ENCODE data around the gene RRAD. TPM values are rescaled to one million over a fixed set of nuclear protein-coding genes. Genes with fewer than 3 reads are reported as not detected.
A peak's percentile ranks its signal among the peaks of the same experiment; 100 is the strongest.

Gene RRAD
- total RNA-seq, 1 donor from 2014 or later: 75.0 TPM

DNA sequence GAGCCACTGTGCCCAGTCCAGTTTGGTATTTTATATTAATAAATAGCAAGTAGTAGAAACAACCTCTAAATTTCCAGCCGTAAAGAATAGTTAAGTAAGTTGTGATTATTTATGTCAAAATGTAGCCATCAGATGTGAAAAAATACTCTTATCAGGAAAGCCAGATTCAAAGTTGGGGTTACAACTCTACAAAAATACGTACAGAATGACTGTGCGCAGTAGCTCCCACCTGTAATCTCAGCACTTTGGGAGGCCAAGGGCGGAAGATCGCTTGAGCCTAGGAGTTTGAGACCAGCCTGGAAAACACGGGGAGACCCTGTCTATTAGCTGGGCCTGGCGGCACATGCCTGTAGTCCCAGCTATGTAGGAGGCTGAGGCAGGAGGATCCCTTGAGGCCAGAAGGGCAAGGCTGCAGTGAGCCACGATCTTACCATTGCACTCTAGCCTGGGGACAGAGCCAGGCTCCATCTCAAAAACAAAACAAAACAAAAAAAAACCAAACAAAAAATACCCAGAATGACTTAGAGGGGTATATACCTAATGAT is 43.3 kb downstream of the RRAD start:
- Histone ChIP-seq H3K36me3 (ENCODE audit: control insufficient read depth, insufficient read depth, low read length) (peaks cover 10% of the 10 kb centered on the region), H3K27me3 (ENCODE audit: control insufficient read depth, insufficient read depth, low read length) (no peaks in the 10 kb centered on the region), H3K4me3 (ENCODE audit: low read depth, low read length) (no peak overlapping the region)
- FAIRE-seq: no peak
- DNase-seq (ENCODE audit: low read depth): no peak
- TF ChIP-seq, protein P1, sequence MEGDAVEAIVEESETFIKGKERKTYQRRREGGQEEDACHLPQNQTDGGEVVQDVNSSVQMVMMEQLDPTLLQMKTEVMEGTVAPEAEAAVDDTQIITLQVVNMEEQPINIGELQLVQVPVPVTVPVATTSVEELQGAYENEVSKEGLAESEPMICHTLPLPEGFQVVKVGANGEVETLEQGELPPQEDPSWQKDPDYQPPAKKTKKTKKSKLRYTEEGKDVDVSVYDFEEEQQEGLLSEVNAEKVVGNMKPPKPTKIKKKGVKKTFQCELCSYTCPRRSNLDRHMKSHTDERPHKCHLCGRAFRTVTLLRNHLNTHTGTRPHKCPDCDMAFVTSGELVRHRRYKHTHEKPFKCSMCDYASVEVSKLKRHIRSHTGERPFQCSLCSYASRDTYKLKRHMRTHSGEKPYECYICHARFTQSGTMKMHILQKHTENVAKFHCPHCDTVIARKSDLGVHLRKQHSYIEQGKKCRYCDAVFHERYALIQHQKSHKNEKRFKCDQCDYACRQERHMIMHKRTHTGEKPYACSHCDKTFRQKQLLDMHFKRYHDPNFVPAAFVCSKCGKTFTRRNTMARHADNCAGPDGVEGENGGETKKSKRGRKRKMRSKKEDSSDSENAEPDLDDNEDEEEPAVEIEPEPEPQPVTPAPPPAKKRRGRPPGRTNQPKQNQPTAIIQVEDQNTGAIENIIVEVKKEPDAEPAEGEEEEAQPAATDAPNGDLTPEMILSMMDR (IDR thresholded peaks at IDR 0.05; ENCODE audit: insufficient read depth, low read length, severe bottlenecking): no peak

- no peak for FAIRE-seq
- no peaks in the 10 kb centered on the region for H3K27me3 ChIP-seq (ENCODE audit: control insufficient read depth, insufficient read depth, low read length)
- no peak for DNase-seq (ENCODE audit: low read depth)
- TF ChIP-seq, protein P1 (IDR thresholded peaks at IDR 0.05; ENCODE audit: insufficient read depth, low read length, severe bottlenecking): no peak
- peaks cover 10% of the 10 kb centered on the region for H3K36me3 ChIP-seq (ENCODE audit: control insufficient read depth, insufficient read depth, low read length)
- H3K4me3 ChIP-seq (ENCODE audit: low read depth, low read length): peak overlapping the region; percentile 95
Measured at GRCh38 chr16:66881560-66881959, 43.8 kb downstream of the RRAD start.

GRCh38 chr16:66881014-66881417 is 44.3 kb downstream of the RRAD start:
- TF ChIP-seq, protein P1 (IDR thresholded peaks at IDR 0.05; ENCODE audit: insufficient read depth, low read length, severe bottlenecking): no peak
- Histone ChIP-seq H3K36me3 (ENCODE audit: control insufficient read depth, insufficient read depth, low read length) (peaks cover 10% of the 10 kb centered on the region), H3K27me3 (ENCODE audit: control insufficient read depth, insufficient read depth, low read length) (no peaks in the 10 kb centered on the region), H3K4me3 (ENCODE audit: low read depth, low read length) (peak overlapping the region; percentile 95)
- DNase-seq (ENCODE audit: low read depth) (no peak), FAIRE-seq (no peak)

DNA sequence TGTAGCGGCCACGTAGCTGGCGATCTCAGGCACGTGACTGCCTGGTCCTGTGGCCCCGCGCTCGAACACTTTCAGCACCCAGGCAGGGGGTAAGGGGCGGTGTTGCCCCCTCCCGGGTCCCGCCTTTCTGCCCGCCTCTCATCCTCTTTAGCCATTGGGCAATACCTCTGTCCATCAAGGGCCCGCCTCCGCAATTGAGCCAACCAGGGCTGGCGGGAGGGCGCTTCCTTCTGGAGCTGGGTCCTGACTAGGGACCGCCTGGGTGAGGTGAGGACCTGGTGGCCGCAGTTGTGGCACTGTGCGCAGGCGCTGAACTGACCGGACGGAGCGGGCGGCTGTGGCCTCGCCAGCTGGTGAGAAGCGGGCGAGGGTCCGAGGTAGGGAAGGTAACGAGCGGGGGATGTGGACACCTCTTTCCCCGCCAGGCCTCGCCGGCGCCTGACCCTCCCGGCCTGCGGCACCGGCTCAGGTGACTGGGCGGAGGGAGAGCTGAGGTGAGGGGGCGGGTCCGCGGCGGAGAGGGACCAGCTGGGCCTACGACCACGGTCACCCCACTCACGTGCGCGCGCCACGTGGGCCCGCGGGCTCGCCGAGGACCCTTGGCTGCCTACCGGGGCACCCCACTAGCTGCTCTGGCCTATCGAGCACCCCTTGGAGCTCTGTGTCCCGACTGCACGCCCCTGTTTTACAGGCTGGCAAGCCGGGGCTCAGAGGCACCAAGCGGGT is 44.9 kb downstream of the RRAD start, which contains the start of gene PDP2:
PDP2 (plus strand) TSS at position 228 of the 726 bp plus-strand sequence. CDS start 3,770 bp downstream, outside the sequence.
- H3K27me3 ChIP-seq (ENCODE audit: control insufficient read depth, insufficient read depth, low read length): no peaks in the 10 kb centered on the region
- peak; percentile 77 for DNase-seq (ENCODE audit: low read depth)
- FAIRE-seq: no peak
- H3K4me3 ChIP-seq (ENCODE audit: low read depth, low read length): peak within 1 kb of the TSS; percentile 95
- H3K36me3 ChIP-seq (ENCODE audit: control insufficient read depth, insufficient read depth, low read length): peaks cover 6% of the 10 kb centered on the region
- TF ChIP-seq, protein P1 (IDR thresholded peaks at IDR 0.05; ENCODE audit: insufficient read depth, low read length, severe bottlenecking): no peak

GRCh38 chr16:66878067-66878466 is 47.3 kb downstream of the RRAD start:
- Histone ChIP-seq H3K36me3 (ENCODE audit: control insufficient read depth, insufficient read depth, low read length) (no peaks in the 10 kb centered on the region), H3K27me3 (ENCODE audit: control insufficient read depth, insufficient read depth, low read length) (no peaks in the 10 kb centered on the region), H3K4me3 (ENCODE audit: low read depth, low read length) (no peak overlapping the region)
- FAIRE-seq (no peak), DNase-seq (ENCODE audit: low read depth) (no peak)
- TF ChIP-seq, protein P1 (IDR thresholded peaks at IDR 0.05; ENCODE audit: insufficient read depth, low read length, severe bottlenecking): no peak
